HEK293 (cell line): ENCODE data around the gene ZBBX.

Experiments used
- CTCF ChIA-PET: fragments of 350-600 bp; formaldehyde crosslinking; extraction: SDS; loops from one replicate; lab custom pipeline; 2021; ENCODE audit warnings: antibody characterized with exemption; lab: Yijun Ruan, JAX
- POLR2A ChIA-PET: fragments of 300-600 bp; formaldehyde crosslinking; extraction: SDS; loops from one replicate; lab custom pipeline; 2020; ENCODE audit warnings: antibody characterized with exemption, inconsistent platforms; lab: Yijun Ruan, JAX
- H3K27ac ChIP-seq: fragments of 200-500 bp; sonication (Bioruptor generic); 2 replicates; pipeline ENCODE4 v1.5.1; 2014; ENCODE audit warnings: low read depth, low read length, control low read depth, inconsistent platforms; ENCODE audit errors: extremely low read depth
- H3K36me3 ChIP-seq, 2 experiments: fragments of 200-500 bp in 1 of 2; sonication (Bioruptor generic) in 1 of 2; 1 replicate in 1 of 2; 2 replicates in 1 of 2; pipeline ENCODE4 v1.5.1; 2014 to 2017; ENCODE audit warnings: inconsistent platforms in 2 of 2, low read length in 2 of 2; ENCODE audit not compliant: control insufficient read depth in 2 of 2, insufficient read depth in 1 of 2
- H3K4me1 ChIP-seq: fragments of 200-500 bp; sonication (Bioruptor generic); 2 replicates; pipeline ENCODE4 v1.5.1; 2014; ENCODE audit warnings: mild to moderate bottlenecking, low read length, inconsistent platforms; ENCODE audit not compliant: control insufficient read depth, insufficient read depth
- H3K4me3 ChIP-seq: 2 replicates; pipeline ENCODE4 v1.5.1; 2011; ENCODE audit warnings: low read depth, mild to moderate bottlenecking, control low read depth, low read length, moderate library complexity
- H3K9me3 ChIP-seq: fragments of 200-500 bp; sonication (Bioruptor generic); 2 replicates; pipeline ENCODE4 v1.5.1; 2014; ENCODE audit warnings: low read depth, low read length, inconsistent platforms; ENCODE audit not compliant: control insufficient read depth, insufficient read depth
- BCL11A ChIP-seq: fragments of 450-650 bp; formaldehyde crosslinking; IDR thresholded peaks from 2 replicates; pipeline ENCODE4 v1.5.1; 2016; ENCODE audit warnings: low read depth, missing biosample characterization, missing genetic modification characterization
- FEZF1 ChIP-seq: fragments of 450-650 bp; formaldehyde crosslinking; IDR thresholded peaks from 2 replicates; pipeline ENCODE4 v1.5.1; 2016; ENCODE audit warnings: missing biosample characterization, missing genetic modification characterization
- GLIS1 ChIP-seq: fragments of 450-650 bp; formaldehyde crosslinking; IDR thresholded peaks from 2 replicates; pipeline ENCODE4 v1.5.1; 2016; ENCODE audit warnings: missing biosample characterization, missing genetic modification characterization
- HIC1 ChIP-seq: fragments of 450-650 bp; formaldehyde crosslinking; IDR thresholded peaks from 2 replicates; pipeline ENCODE4 v1.5.1; 2016; ENCODE audit warnings: missing biosample characterization, missing genetic modification characterization
- HOXD13 ChIP-seq: sonication (generic); formaldehyde crosslinking; IDR thresholded peaks from 2 replicates; pipeline ENCODE4 v1.8.0; 2022; ENCODE audit warnings: missing genetic modification reagents, borderline replicate concordance
- INSM2 ChIP-seq: fragments of 450-650 bp; formaldehyde crosslinking; IDR thresholded peaks from 2 replicates; pipeline ENCODE4 v1.5.1; 2016; ENCODE audit warnings: missing biosample characterization, missing genetic modification characterization
- PRDM4 ChIP-seq: fragments of 450-650 bp; formaldehyde crosslinking; IDR thresholded peaks from 2 replicates; pipeline ENCODE4 v1.5.1; 2017; ENCODE audit warnings: missing biosample characterization, missing genetic modification characterization
- PRDM6 ChIP-seq: fragments of 450-650 bp; formaldehyde crosslinking; IDR thresholded peaks from 2 replicates; pipeline ENCODE4 v1.5.1; 2017; ENCODE audit warnings: missing biosample characterization, missing genetic modification characterization
- SALL2 ChIP-seq: fragments of 450-650 bp; formaldehyde crosslinking; IDR thresholded peaks from 2 replicates; pipeline ENCODE4 v1.5.0; 2017; ENCODE audit warnings: missing biosample characterization, mild to moderate bottlenecking, missing genetic modification characterization, borderline replicate concordance
- ZBTB26 ChIP-seq: fragments of 450-650 bp; formaldehyde crosslinking; optimal IDR thresholded peaks from 2 replicates; pipeline ENCODE3; 2016; ENCODE audit warnings: missing biosample characterization, mild to moderate bottlenecking, missing genetic modification characterization
- ZEB2 ChIP-seq: fragments of 450-650 bp; formaldehyde crosslinking; IDR thresholded peaks from 2 replicates; pipeline ENCODE4 v1.5.1; 2016; ENCODE audit warnings: missing biosample characterization, missing genetic modification characterization
- ZIC2 ChIP-seq: fragments of 450-650 bp; formaldehyde crosslinking; IDR thresholded peaks from 2 replicates; pipeline ENCODE4 v1.5.1; 2016; ENCODE audit warnings: missing biosample characterization, missing genetic modification characterization
- ZNF121 ChIP-seq: fragments of 450-650 bp; formaldehyde crosslinking; IDR thresholded peaks from 2 replicates; pipeline ENCODE4 v1.5.1; 2016; ENCODE audit warnings: missing biosample characterization, missing genetic modification characterization
- ZNF146 ChIP-seq: fragments of 450-650 bp; formaldehyde crosslinking; IDR thresholded peaks from 2 replicates; pipeline ENCODE4 v1.5.1; 2016; ENCODE audit warnings: missing biosample characterization, missing genetic modification characterization
- ZNF148 ChIP-seq: fragments of 450-650 bp; formaldehyde crosslinking; IDR thresholded peaks from 2 replicates; pipeline ENCODE4 v1.5.0; 2017; ENCODE audit warnings: missing biosample characterization, missing genetic modification characterization, borderline replicate concordance
- ZNF488 ChIP-seq: fragments of 450-650 bp; formaldehyde crosslinking; IDR thresholded peaks from 2 replicates; pipeline ENCODE4 v1.5.1; 2016; ENCODE audit warnings: missing biosample characterization, missing genetic modification characterization
- ZNF510 ChIP-seq: fragments of 450-650 bp; formaldehyde crosslinking; IDR thresholded peaks from 2 replicates; pipeline ENCODE4 v1.5.1; 2018; ENCODE audit warnings: mild to moderate bottlenecking, missing genetic modification characterization, missing biosample characterization; ENCODE audit not compliant: insufficient replicate concordance
- ZNF544 ChIP-seq: fragments of 450-650 bp; formaldehyde crosslinking; IDR thresholded peaks from 2 replicates; pipeline ENCODE4 v1.5.0; 2017; ENCODE audit warnings: missing biosample characterization, missing genetic modification characterization
- ZNF560 ChIP-seq: fragments of 450-650 bp; formaldehyde crosslinking; IDR thresholded peaks from 2 replicates; pipeline ENCODE4 v1.5.1; 2017; ENCODE audit warnings: missing biosample characterization, missing genetic modification characterization, borderline replicate concordance
- ZNF596 ChIP-seq: fragments of 450-650 bp; IDR thresholded peaks from 2 replicates; pipeline ENCODE4 v1.5.0; 2018; ENCODE audit warnings: missing biosample characterization, mild to moderate bottlenecking, missing genetic modification characterization, moderate library complexity
- ZNF830 ChIP-seq: fragments of 450-650 bp; IDR thresholded peaks from 2 replicates; pipeline ENCODE4 v1.5.0; 2018; ENCODE audit warnings: missing biosample characterization, missing genetic modification characterization, low read depth, mild to moderate bottlenecking, moderate library complexity
- ZSCAN16 ChIP-seq: fragments of 450-650 bp; formaldehyde crosslinking; IDR thresholded peaks from 2 replicates; pipeline ENCODE4 v1.5.1; 2016; ENCODE audit warnings: missing biosample characterization, missing genetic modification characterization
- ZSCAN30 ChIP-seq: fragments of 450-650 bp; IDR thresholded peaks from 2 replicates; pipeline ENCODE4 v1.5.1; 2018; ENCODE audit warnings: missing biosample characterization, mild to moderate bottlenecking, missing genetic modification characterization, moderate library complexity

The ZBBX gene

GRCh38 chr3:167318306-167318705 is 61.8 kb downstream of the ZBBX start:
- Histone ChIP-seq H3K4me3 (no peak overlapping the region), H3K4me1 (no peaks in the 10 kb centered on the region), H3K36me3 (no peaks in the 10 kb centered on the region), H3K27ac (no peak overlapping the region), H3K9me3 (no peaks in the 10 kb centered on the region)
- ChIA-PET POLR2A (no interaction called here), CTCF (no interaction called here)
- TF ChIP-seq ZNF544 (tag by site-specific recombination), result no peak
- no peak for TF ChIP-seq PRDM4 (tag by site-specific recombination)
- no peak for TF ChIP-seq ZIC2 (tag by site-specific recombination)
- no peak for TF ChIP-seq ZNF560 (tag by site-specific recombination)
- no peak for TF ChIP-seq ZSCAN30 (tag by site-specific recombination)
- no peak for TF ChIP-seq ZNF488 (tag by site-specific recombination)

GRCh38 chr3:167306319-167306718 is 73.8 kb downstream of the ZBBX start:
- ChIA-PET CTCF (no interaction called here), POLR2A (no interaction called here)
- H3K4me3 ChIP-seq, result no peak overlapping the region
- no peaks in the 10 kb centered on the region for H3K4me1 ChIP-seq
- H3K27ac ChIP-seq, result no peak overlapping the region
- H3K36me3 ChIP-seq, result no peaks in the 10 kb centered on the region
- no peaks in the 10 kb centered on the region for H3K9me3 ChIP-seq
- TF ChIP-seq ZNF121 (tag by site-specific recombination), result no peak
- no peak for TF ChIP-seq HIC1 (tag by site-specific recombination)
- TF ChIP-seq HOXD13 (CRISPR knock-in tag), result no peak
- TF ChIP-seq FEZF1 (tag by site-specific recombination), result no peak
- TF ChIP-seq ZNF146 (tag by site-specific recombination), result no peak
- TF ChIP-seq INSM2, result no peak
- no peak for TF ChIP-seq BCL11A
- TF ChIP-seq PRDM6 (tag by site-specific recombination), result no peak
- TF ChIP-seq ZNF510 (tag by site-specific recombination), result no peak
- no peak for TF ChIP-seq ZNF596 (tag by site-specific recombination)
- no peak for TF ChIP-seq ZBTB26 (tag by site-specific recombination)
- no peak for TF ChIP-seq GLIS1 (tag by site-specific recombination)
- no peak for TF ChIP-seq ZSCAN16 (tag by site-specific recombination)
- TF ChIP-seq ZNF148 (tag by site-specific recombination), result no peak
- no peak for TF ChIP-seq ZEB2 (tag by site-specific recombination)
- TF ChIP-seq SALL2 (tag by site-specific recombination), result no peak
- TF ChIP-seq ZNF830, result no peak
